ENCODE data around the gene C1QBP. TPM values are rescaled to one million over a fixed set of nuclear protein-coding genes. Genes with fewer than 3 reads are reported as not detected.
"Not testable (repeated sequence)": the region's sequence is repeated elsewhere in the genome, so short reads cannot be mapped to it uniquely, and the experiment has no call there.

Gene C1QBP
- total RNA-seq, 1 experiment from 2014 or later, result 189 TPM

- no peak for DNase-seq (ENCODE audit: low spot score)
Measured at GRCh38 chr17:5431949-5432556, 6.9 kb downstream of the C1QBP start.

- DNase-seq (ENCODE audit: low spot score), result not testable (repeated sequence)
Measured at GRCh38 chr17:5431234-5431633, 7.7 kb downstream of the C1QBP start.

- DNase-seq (ENCODE audit: low spot score), result no peak
Measured at GRCh38 chr17:5430413-5430999, 8.4 kb downstream of the C1QBP start.

- no peak for DNase-seq (ENCODE audit: low spot score)
Measured at GRCh38 chr17:5429191-5429887, 9.6 kb downstream of the C1QBP start.

GRCh38 chr17:5425826-5426225 lies 13.1 kb downstream of the C1QBP start:
- no peak for DNase-seq (ENCODE audit: low spot score)

- DNase-seq (ENCODE audit: low spot score), result no peak
Measured at GRCh38 chr17:5424909-5425308, 14.0 kb downstream of the C1QBP start.

GRCh38 chr17:5422505-5422904 lies 16.4 kb downstream of the C1QBP start:
- no peak for DNase-seq (ENCODE audit: low spot score)

- DNase-seq (ENCODE audit: low spot score), result no peak
Measured at GRCh38 chr17:5419959-5420653, 18.8 kb downstream of the C1QBP start, which contains the start of gene RPAIN. Gene RPAIN (plus strand): TSS chr17:5420182. CDS start chr17:5420211, 29 bp downstream.

- DNase-seq (ENCODE audit: low spot score), result peak; percentile 94
Measured at GRCh38 chr17:5419356-5419958, 19.5 kb downstream of the C1QBP start, which contains the start of gene NUP88. Gene NUP88 (minus strand): TSS chr17:5419662. CDS start chr17:5419650, 12 bp downstream.

GRCh38 chr17:5418858-5419355 lies 20.0 kb downstream of the C1QBP start:
- peak; percentile 76 for DNase-seq (ENCODE audit: low spot score)

GRCh38 chr17:5416901-5417300 lies 22.1 kb downstream of the C1QBP start:
- no peak for DNase-seq (ENCODE audit: low spot score)

- peak; percentile 57 for DNase-seq (ENCODE audit: low spot score)
Measured at GRCh38 chr17:5413682-5414081, 25.3 kb downstream of the C1QBP start.

- DNase-seq (ENCODE audit: low spot score), result no peak
Measured at GRCh38 chr17:5410594-5411272, 28.2 kb downstream of the C1QBP start.

GRCh38 chr17:5408186-5408585 lies 30.8 kb downstream of the C1QBP start:
- no peak for DNase-seq (ENCODE audit: low spot score)

- no peak for DNase-seq (ENCODE audit: low spot score)
Measured at GRCh38 chr17:5405400-5405799, 33.6 kb downstream of the C1QBP start.

GRCh38 chr17:5399767-5400166 lies 39.2 kb downstream of the C1QBP start:
- no peak for DNase-seq (ENCODE audit: low spot score)

- no peak for DNase-seq (ENCODE audit: low spot score)
Measured at GRCh38 chr17:5396612-5397011, 42.3 kb downstream of the C1QBP start.

- no peak for DNase-seq (ENCODE audit: low spot score)
Measured at GRCh38 chr17:5391678-5392077, 47.3 kb downstream of the C1QBP start.
